ENCODE results near the gene NBR1.
"Not testable (repeated sequence)": the region's sequence is repeated elsewhere in the genome, so short reads cannot be mapped to it uniquely, and the experiment has no call there.

Gene NBR1

GRCh38 chr17:43153197-43153835 lies 17.7 kb upstream of the NBR1 start:
- DNase-seq = not testable (repeated sequence)

- DNase-seq = no peak
Measured at GRCh38 chr17:43155666-43156065, 15.3 kb upstream of the NBR1 start.

DNA sequence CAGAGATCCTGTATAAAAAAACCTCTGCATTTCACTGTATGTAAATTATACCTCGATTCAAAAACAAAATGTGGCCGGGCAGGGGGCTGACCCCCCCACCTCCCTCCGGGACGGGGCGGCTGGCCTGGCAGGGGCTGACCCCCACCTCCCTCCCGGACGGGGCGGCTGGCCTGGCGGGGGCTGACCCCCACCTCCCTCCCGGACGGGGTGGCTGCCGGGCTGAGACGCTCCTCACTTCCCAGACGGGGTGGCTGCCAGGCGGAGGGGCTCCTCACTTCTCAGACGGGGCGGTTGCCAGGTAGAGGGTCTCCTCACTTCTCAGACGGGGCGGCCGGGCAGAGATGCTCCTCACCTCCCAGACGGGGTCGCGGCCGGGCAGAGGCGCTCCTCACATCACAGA lies 11.8 kb upstream of the NBR1 start:
- DNase-seq = not testable (repeated sequence)

- not testable (repeated sequence) for DNase-seq
Measured at GRCh38 chr17:43159957-43160356, 11.1 kb upstream of the NBR1 start.

- DNase-seq = not testable (repeated sequence)
Measured at GRCh38 chr17:43165971-43166370, 5.0 kb upstream of the NBR1 start.

GRCh38 chr17:43169561-43170139 lies 1.4 kb upstream of the NBR1 start:
- DNase-seq = peak; percentile 11

- peak; percentile 96 for DNase-seq
Measured at GRCh38 chr17:43170140-43170765, 761 bp upstream of the NBR1 start.

DNA sequence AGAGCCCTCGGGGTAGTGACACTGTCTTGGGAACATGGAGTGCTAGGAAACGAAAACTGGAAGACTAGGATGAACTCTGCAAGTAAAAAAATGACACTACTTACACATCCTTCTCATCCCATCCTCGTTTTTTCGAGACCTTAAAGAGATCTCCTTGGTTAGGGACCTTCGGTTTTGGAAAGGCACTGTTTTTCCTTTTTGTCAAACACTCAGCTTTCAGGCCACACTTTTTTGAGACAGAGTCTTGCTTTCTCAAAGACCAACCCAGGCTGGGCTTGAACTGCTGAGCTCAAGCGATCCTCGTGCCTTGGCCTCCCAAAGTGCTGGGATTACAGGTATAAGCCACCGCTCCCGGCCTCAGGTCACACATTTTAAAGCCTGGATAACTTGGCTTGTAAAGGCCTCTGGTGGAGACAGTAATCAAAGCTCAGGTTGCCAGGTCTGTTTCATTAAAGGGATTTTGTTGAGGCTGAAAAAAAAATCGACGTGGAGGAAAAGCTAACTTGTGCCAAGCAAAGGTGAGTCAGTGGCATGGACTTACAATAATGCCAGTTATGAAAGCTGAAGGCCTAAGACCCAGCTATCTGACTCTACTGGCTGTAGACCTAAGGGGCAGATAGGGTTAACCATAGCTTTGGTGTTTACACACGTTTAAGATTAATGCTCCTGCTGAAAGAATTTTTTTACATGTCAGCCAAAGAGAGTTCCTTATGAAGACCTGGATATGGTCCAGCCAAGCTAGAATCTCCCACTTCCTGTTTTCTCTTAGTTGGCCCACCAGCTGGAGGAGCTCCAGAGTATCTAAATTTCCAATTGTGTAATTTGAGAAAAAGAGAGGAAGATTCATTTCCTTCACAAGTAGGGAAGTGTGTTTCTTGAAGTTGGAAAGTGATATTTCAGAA lies 823 bp downstream of the NBR1 start:
- peak; percentile 93 for DNase-seq

GRCh38 chr17:43175213-43176118 lies 4.5 kb downstream of the NBR1 start:
- peak; percentile 92 for DNase-seq

- no peak for DNase-seq
Measured at GRCh38 chr17:43176119-43176570, 5.1 kb downstream of the NBR1 start.

GRCh38 chr17:43183921-43184320 lies 12.9 kb downstream of the NBR1 start:
- no peak for DNase-seq

DNA sequence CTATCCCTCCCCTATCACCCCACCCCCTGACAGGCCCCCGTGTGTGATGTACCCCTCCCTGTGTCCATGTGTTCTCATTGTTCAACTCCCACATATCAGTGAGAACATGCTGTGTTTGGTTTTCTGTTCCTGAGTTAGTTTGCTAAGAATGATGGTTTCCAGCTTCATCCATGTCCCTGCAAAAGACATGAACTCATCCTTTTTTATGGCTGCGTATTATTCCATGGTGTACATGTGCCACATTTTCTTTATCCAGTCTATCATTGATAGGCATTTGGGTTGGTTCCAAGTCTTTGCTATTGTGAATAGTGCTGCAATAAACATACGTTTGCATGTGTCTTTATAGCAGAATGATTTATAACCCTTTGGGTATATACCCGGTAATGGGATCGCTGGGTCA lies 15.6 kb downstream of the NBR1 start:
- DNase-seq = not testable (repeated sequence)

GRCh38 chr17:43193251-43193650 lies 22.2 kb downstream of the NBR1 start:
- DNase-seq = no peak

DNA sequence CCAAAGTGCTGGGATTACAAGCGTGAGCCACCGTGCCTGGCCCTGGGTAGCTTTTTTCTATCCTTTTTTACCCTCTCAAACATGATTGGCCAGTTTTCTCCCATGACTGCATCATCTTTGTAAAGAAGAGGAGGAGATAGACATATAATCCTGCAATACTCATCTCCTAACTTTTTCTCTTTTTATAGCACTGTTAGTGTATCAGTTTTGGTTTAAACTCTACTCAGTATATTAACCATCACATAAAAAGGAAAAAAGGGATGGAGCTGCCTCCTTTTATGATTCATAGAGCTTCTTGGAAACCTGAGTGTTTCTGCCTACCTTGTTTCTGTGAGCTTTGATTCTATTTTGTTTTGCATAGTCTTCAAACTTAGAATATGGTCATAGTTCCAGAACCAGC lies 28.6 kb downstream of the NBR1 start:
- DNase-seq = no peak

- DNase-seq = peak; percentile 8
Measured at GRCh38 chr17:43200127-43200526, 29.1 kb downstream of the NBR1 start.

DNA sequence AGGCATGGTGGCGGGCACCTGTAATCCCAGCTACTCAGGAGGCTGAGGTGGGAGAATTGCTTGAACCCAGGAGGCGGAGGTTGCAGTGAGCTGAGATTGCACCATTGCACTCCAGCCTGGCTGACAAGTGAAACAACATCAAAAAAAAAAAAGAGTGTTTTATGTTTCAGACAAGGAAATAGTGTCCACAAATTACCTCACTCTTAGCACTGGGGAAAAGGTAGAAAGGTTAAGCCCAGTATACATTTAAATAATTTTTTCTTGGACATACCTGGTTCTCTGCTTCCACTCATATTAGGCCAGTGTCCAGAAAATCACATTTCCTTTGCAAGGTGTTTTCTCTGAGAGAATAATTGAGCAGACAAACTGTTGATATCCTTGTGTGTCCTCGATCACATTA lies 32.0 kb downstream of the NBR1 start:
- not testable (repeated sequence) for DNase-seq

- DNase-seq = no peak
Measured at GRCh38 chr17:43210576-43210975, 39.6 kb downstream of the NBR1 start.

DNA sequence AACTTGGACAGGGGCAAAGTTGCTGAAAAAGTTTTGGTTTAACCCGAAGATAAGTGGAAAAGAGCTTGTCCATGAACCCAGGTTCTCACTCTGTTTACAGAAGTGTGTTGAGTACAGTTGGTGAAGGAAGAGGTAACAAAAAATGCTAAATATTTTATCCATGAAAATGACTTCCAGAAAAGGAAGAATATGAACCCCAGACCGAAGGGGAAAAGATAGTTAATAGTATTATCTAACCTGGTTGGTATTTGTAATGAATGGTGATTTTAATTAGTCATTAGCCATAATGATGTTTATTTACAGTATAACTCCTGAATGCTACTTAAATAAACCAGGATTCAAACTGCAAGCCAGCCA lies 40.1 kb downstream of the NBR1 start:
- no peak for DNase-seq

GRCh38 chr17:43211480-43212402 lies 40.7 kb downstream of the NBR1 start, which contains the start of gene TMEM106A:
TSS of gene TMEM106A (plus strand) at chr17:43211875. CDS start at chr17:43213042, 1,167 bp downstream.
- peak; percentile 87 for DNase-seq

- DNase-seq = no peak
Measured at GRCh38 chr17:43212641-43213490, 41.9 kb downstream of the NBR1 start.

All from fibroblast of skin of back (primary cell).